ENCODE data around the gene TENM4. TPM values are rescaled to one million over a fixed set of nuclear protein-coding genes. Genes with fewer than 3 reads are reported as not detected.
A peak's percentile ranks its signal among the peaks of the same experiment; 100 is the strongest.

Gene TENM4
- polyA plus RNA-seq, 3 donors = 0.31 to 1.7 TPM; not detected in 1

GRCh38 chr11:79331203-79331901 lies 109.5 kb downstream of the TENM4 start:
- no peak overlapping the region for H3K4me3 ChIP-seq (replicated peaks in 1 of 3; ENCODE audit: low read depth in 2 of 3, low read length in 3 of 3)
- intact Hi-C loops (cut with micrococcal nuclease) = no loop called here
- TF ChIP-seq CTCF (IDR thresholded peaks at IDR 0.05) = no peak
- H3K9me3 Mint-ChIP-seq = peaks cover 0 to 2% (median 0%) of the 10 kb centered on the region in 7 donors
- peaks cover 0 to 7% of the 10 kb centered on the region in 2 donors for H3K27me3 ChIP-seq (ENCODE audit: control insufficient read depth in 2 of 2, insufficient read depth in 2 of 2, low read length in 2 of 2)
- H3K27ac Mint-ChIP-seq = no peak overlapping the region
- no peaks in the 10 kb centered on the region for H3K9me3 ChIP-seq (replicated peaks in 1 of 2; ENCODE audit: control insufficient read depth in 1 of 2, insufficient read depth in 1 of 2, low read length in 2 of 2)
- no peak overlapping the region for H3K4me3 Mint-ChIP-seq
- no peaks in the 10 kb centered on the region for H3K36me3 ChIP-seq (replicated peaks in 1 of 2; ENCODE audit: control insufficient read depth in 1 of 2, insufficient read depth in 2 of 2, low read length in 2 of 2)
- no peaks in the 10 kb centered on the region for H3K79me2 ChIP-seq (ENCODE audit: insufficient read depth, low read length)
- H2AFZ ChIP-seq (ENCODE audit: insufficient read depth, low read depth, low read length, poor library complexity, severe bottlenecking) = no peak overlapping the region
- H3K4me2 ChIP-seq (replicated peaks; ENCODE audit: extremely low read depth, low read length, poor library complexity, severe bottlenecking) = no peak overlapping the region
- H3K27ac ChIP-seq (ENCODE audit: low read depth in 1 of 2, low read length in 2 of 2) = no peak overlapping the region
- WGBS (ENCODE audit: insufficient coverage) = 7% methylated on average over 2 of the region's 5 CpGs
- H3K4me1 ChIP-seq (ENCODE audit: control insufficient read depth in 1 of 2, insufficient read depth in 2 of 2, low read length in 2 of 2) = no peaks in the 10 kb centered on the region
- no peak for DNase-seq
- no peaks in the 10 kb centered on the region for H3K36me3 Mint-ChIP-seq
- no peak overlapping the region for H3K9ac ChIP-seq (ENCODE audit: insufficient read depth, low read length, poor library complexity, severe bottlenecking)
- no peaks in the 10 kb centered on the region for H3K4me1 Mint-ChIP-seq
- H4K20me1 ChIP-seq (ENCODE audit: insufficient read depth, low read length) = no peaks in the 10 kb centered on the region
- peaks cover 3 to 6% (median 3%) of the 10 kb centered on the region in 3 donors for H3K27me3 Mint-ChIP-seq (ENCODE audit: low read depth in 3 of 3)

GRCh38 chr11:79330651-79331050 lies 110.2 kb downstream of the TENM4 start:
- Histone ChIP-seq H3K27ac (ENCODE audit: low read depth in 1 of 2, low read length in 2 of 2) (no peak overlapping the region), H2AFZ (ENCODE audit: insufficient read depth, low read depth, low read length, poor library complexity, severe bottlenecking) (no peak overlapping the region), H3K27me3 (ENCODE audit: control insufficient read depth in 2 of 2, insufficient read depth in 2 of 2, low read length in 2 of 2) (peaks cover 0 to 7% of the 10 kb centered on the region in 2 donors), H3K36me3 (replicated peaks in 1 of 2; ENCODE audit: control insufficient read depth in 1 of 2, insufficient read depth in 2 of 2, low read length in 2 of 2) (no peaks in the 10 kb centered on the region), H3K79me2 (ENCODE audit: insufficient read depth, low read length) (no peaks in the 10 kb centered on the region), H3K4me2 (replicated peaks; ENCODE audit: extremely low read depth, low read length, poor library complexity, severe bottlenecking) (no peak overlapping the region), H3K9ac (ENCODE audit: insufficient read depth, low read length, poor library complexity, severe bottlenecking) (no peak overlapping the region), H3K4me1 (ENCODE audit: control insufficient read depth in 1 of 2, insufficient read depth in 2 of 2, low read length in 2 of 2) (no peaks in the 10 kb centered on the region), H3K4me3 (replicated peaks in 1 of 3; ENCODE audit: low read depth in 2 of 3, low read length in 3 of 3) (no peak overlapping the region), H3K9me3 (replicated peaks in 1 of 2; ENCODE audit: control insufficient read depth in 1 of 2, insufficient read depth in 1 of 2, low read length in 2 of 2) (no peaks in the 10 kb centered on the region), H4K20me1 (ENCODE audit: insufficient read depth, low read length) (no peaks in the 10 kb centered on the region)
- intact Hi-C loops (cut with micrococcal nuclease) = no loop called here
- Mint-ChIP-seq H3K9me3 (peaks cover 0 to 2% (median 0%) of the 10 kb centered on the region in 7 donors), H3K27me3 (ENCODE audit: low read depth in 3 of 3) (peaks cover 3 to 6% (median 3%) of the 10 kb centered on the region in 3 donors), H3K4me1 (no peaks in the 10 kb centered on the region), H3K4me3 (no peak overlapping the region), H3K27ac (peak overlapping the region in 1 of 7 donors; percentile 23), H3K36me3 (no peaks in the 10 kb centered on the region)
- DNase-seq = no peak
- no peak for TF ChIP-seq CTCF (IDR thresholded peaks at IDR 0.05)
- WGBS (ENCODE audit: insufficient coverage) = 57% methylated on average over 6 of the region's 8 CpGs

All from CD14-positive monocyte (primary cell).